K562 (cell line): ENCODE measurements around the gene FERMT3. TPM values are rescaled to one million over a fixed set of nuclear protein-coding genes. Genes with fewer than 3 reads are reported as not detected.

Experiments used
- ATAC-seq: fragments of 200-7000 bp; cut with Tn5 transposase; 3 replicates; pipeline ENCODE4 v1.9.1; 2020; ENCODE audit warnings: moderate library complexity
- BruUV-seq: library from RNA; stranded (reverse); fragments of 400-500 nt; replicated peaks from 2 replicates; lab custom pipeline; 2021; lab: Mats Ljungman, UMichigan
- CTCF ChIA-PET: fragments of 300-600 bp; formaldehyde crosslinking; extraction: SDS; loops from one replicate; lab custom pipeline; 2021; ENCODE audit warnings: low intra/inter-chr PET ratio; lab: Yijun Ruan, JAX
- POLR2A ChIA-PET: fragments of 300-600, 350-650 bp; sonication (Branson Sonifier 250); formaldehyde crosslinking; extraction: SDS; loops from one replicate; lab custom pipeline; 2021; ENCODE audit warnings: antibody characterized with exemption, inconsistent platforms; lab: Yijun Ruan, JAX
- DNase-seq, 4 experiments: peaks; one replicate each; pipeline versions ENCODE4 v3.0.0 to v3.0.0-alpha.2; 2011 to 2018; ENCODE audit warnings: low spot score in 3 of 4, mixed read lengths in 3 of 4; ENCODE audit errors: extremely low read depth in 1 of 4
- FAIRE-seq: peaks from 2 replicates; lab custom pipeline; 2011; peaks lifted over from hg19 to GRCh38; lab: Jason Lieb, UNC
- H2AFZ ChIP-seq: 2 replicates; pipeline ENCODE4 v1.6.0; 2011; ENCODE audit warnings: low read depth, low read length, control low read depth, inconsistent platforms
- H3K27ac ChIP-seq: fragments of 200-600 bp; 3 replicates; pipeline ENCODE4 v1.8.0; 2011; ENCODE audit warnings: low read depth, mild to moderate bottlenecking, control low read depth, inconsistent platforms, low read length, moderate library complexity, mixed read lengths; ENCODE audit errors: extremely low read depth
- H3K27me3 ChIP-seq, 2 experiments: fragments of 300-600 bp in 1 of 2; 2 replicates in 1 of 2; 3 replicates in 1 of 2; pipeline versions ENCODE4 v1.6.0 to v1.8.0; 2011; ENCODE audit warnings: inconsistent platforms in 2 of 2, low read length in 2 of 2, mild to moderate bottlenecking in 1 of 2, mixed read lengths in 1 of 2, moderate library complexity in 1 of 2; ENCODE audit not compliant: control insufficient read depth in 2 of 2, insufficient read depth in 2 of 2
- H3K36me3 ChIP-seq: fragments of 300-600 bp; 3 replicates; pipeline ENCODE4 v1.8.0; 2011; ENCODE audit warnings: mild to moderate bottlenecking, low read length, inconsistent platforms; ENCODE audit not compliant: control insufficient read depth, insufficient read depth
- H3K4me1 ChIP-seq, 2 experiments: fragments of 200-600 bp in 1 of 2; replicated peaks in 1 of 2; 2 replicates in 1 of 2; 3 replicates in 1 of 2; pipeline versions ENCODE4 v1.5.1 to v1.8.0; 2011; ENCODE audit warnings: inconsistent platforms in 2 of 2, low read length in 2 of 2, mild to moderate bottlenecking in 1 of 2, mixed read lengths in 1 of 2, moderate library complexity in 1 of 2; ENCODE audit not compliant: control insufficient read depth in 2 of 2, insufficient read depth in 2 of 2
- H3K4me2 ChIP-seq: 2 replicates; pipeline ENCODE4 v1.6.1; 2011; ENCODE audit warnings: low read length, control low read depth, inconsistent platforms, mixed read lengths; ENCODE audit not compliant: insufficient read depth
- H3K4me3 ChIP-seq: fragments of 200-600 bp; sonication (generic), shearing (Covaris generic); 2 replicates; pipeline ENCODE4 v1.5.1; 2016; ENCODE audit warnings: control low read depth, inconsistent platforms
- H3K79me2 ChIP-seq: fragments of 200-600 bp; 3 replicates; pipeline ENCODE4 v1.8.0; 2011; ENCODE audit warnings: low read length, inconsistent platforms; ENCODE audit not compliant: control insufficient read depth, insufficient read depth
- H3K9ac ChIP-seq, 2 experiments: 2 replicates each; pipeline versions ENCODE4 v1.6.0 to v1.6.1; 2011; ENCODE audit warnings: low read depth in 2 of 2, low read length in 2 of 2, control low read depth in 1 of 2, inconsistent platforms in 1 of 2, mild to moderate bottlenecking in 1 of 2, mixed read lengths in 1 of 2; ENCODE audit not compliant: insufficient read depth in 1 of 2
- H3K9me1 ChIP-seq: one replicate; pipeline ENCODE4 v1.6.0; 2011; ENCODE audit warnings: inconsistent platforms, mild to moderate bottlenecking, low read length, moderate library complexity; ENCODE audit not compliant: control insufficient read depth, insufficient read depth
- H3K9me3 ChIP-seq: replicated peaks from 2 replicates; pipeline ENCODE4 v1.5.1; 2011; ENCODE audit warnings: low read depth, low read length, inconsistent platforms; ENCODE audit not compliant: control insufficient read depth, insufficient read depth
- H4K20me1 ChIP-seq: replicated peaks from 2 replicates; pipeline ENCODE4 v1.6.1; 2011; ENCODE audit warnings: low read length, inconsistent platforms, mixed read lengths; ENCODE audit not compliant: control insufficient read depth, insufficient read depth
- LARP7 ChIP-seq: fragments of 450-650 bp; IDR thresholded peaks from 2 replicates; pipeline ENCODE4 v1.6.1; 2016
- POLR2G ChIP-seq: fragments of 200-400 bp; formaldehyde crosslinking; IDR thresholded peaks from 2 replicates; pipeline ENCODE4 v1.6.1; 2017; ENCODE audit warnings: low read depth, mild to moderate bottlenecking, antibody characterized with exemption, low read length, moderate library complexity
- RBFOX2 ChIP-seq: fragments of 200-400 bp; formaldehyde crosslinking; IDR thresholded peaks from 2 replicates; pipeline ENCODE4 v1.6.1; 2017; ENCODE audit warnings: low read depth, mild to moderate bottlenecking, low read length, moderate library complexity
- ZBTB33 ChIP-seq: sonication (generic); formaldehyde crosslinking; IDR thresholded peaks from 2 replicates; pipeline ENCODE4 v1.8.1; 2023; ENCODE audit warnings: mild to moderate bottlenecking, missing genetic modification reagents
- WGBS: fragments of 100-300 bp; shearing (Covaris generic); methylation state at CpG from one replicate; pipeline ENCODE4 v1.1.6; 2016; ENCODE audit warnings: low coverage, mixed read lengths; ENCODE audit not compliant: insufficient coverage; ENCODE audit errors: missing lambda C conversion rate; 5-methylcytosine and 5-hydroxymethylcytosine counted together
- in situ Hi-C: fragments of 300-500 bp; cut with MboI; formaldehyde crosslinking; loops from 4 replicates; pipeline ENCODE4 v1.15.0; 2018; ENCODE audit warnings: inconsistent platforms, mixed read lengths
- intact Hi-C: fragments of 100-400 bp; cut with micrococcal nuclease; formaldehyde crosslinking; loops from 2 replicates; pipeline ENCODE4 v1.14.2; 2022
- polyA plus RNA-seq, 8 experiments: library from polyadenylated mRNA; depleted of rRNA in 4 of 8; stranded (reverse) in 5 of 8; unstranded in 3 of 8; fragments of >200 nt; fragmentation: Nextera tagmentation in 2 of 8; fragmentation: Illumina TruSeq in 1 of 8; extraction: Ambion mirVana in 2 of 8; extraction: Trizol in 1 of 8; gene quantifications; 2 replicates each; pipeline versions ENCODE4 v1.2.1 to v1.2.3, GENCODE V29; 2011 to 2014; ENCODE audit warnings: inconsistent platforms in 1 of 8, missing spikeins in 1 of 8
- total RNA-seq, 7 experiments: library from RNA; depleted of rRNA in 6 of 7; stranded (reverse); fragments of >200 nt in 6 of 7; fragmentation: Illumina TruSeq in 2 of 7; extraction: Trizol in 2 of 7; gene quantifications; 2 replicates each; pipeline versions ENCODE4 v1.2.1 to v1.2.3, GENCODE V29; 2011 to 2021; ENCODE audit warnings: low replicate concordance in 1 of 7

Gene FERMT3
- total and polyA plus RNA-seq, 9 of the 15 experiments (the other 6 are each of a cell fraction or from before 2014, with no cell fraction given): 3.2 to 275 (median 79.7) TPM

DNA sequence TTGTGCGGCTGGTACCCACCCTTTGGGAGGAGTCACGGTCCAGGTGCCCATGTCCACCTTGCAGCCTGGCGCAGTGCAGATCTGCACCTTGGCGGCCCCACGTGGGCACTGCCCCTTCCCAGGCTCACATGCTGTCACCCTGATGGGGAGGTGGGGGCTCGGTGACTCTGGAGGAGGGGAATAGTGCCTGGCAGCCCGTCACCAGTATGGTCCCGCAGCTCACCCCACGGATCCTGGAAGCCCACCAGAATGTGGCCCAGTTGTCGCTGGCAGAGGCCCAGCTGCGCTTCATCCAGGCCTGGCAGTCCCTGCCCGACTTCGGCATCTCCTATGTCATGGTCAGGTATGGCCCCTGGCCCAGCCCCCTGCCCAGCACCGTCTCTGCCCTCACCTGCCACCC lies 14.3 kb downstream of the FERMT3 start:
- DNase-seq (no peak), FAIRE-seq (no peak)
- POLR2A ChIA-PET: interaction anchor here (7.0 kb wide), 1 partner anchor 14 kb away, joined by 57 read pairs; the partner anchor contains the start of gene FERMT3
- H3K4me1 ChIP-seq: peaks cover 0 to 43% of the 10 kb centered on the region in 2 experiments; a peak in 3 of 5 replicates
- H2AFZ ChIP-seq: no peak overlapping the region
- H3K4me3 ChIP-seq: no peak overlapping the region
- no TSS peak for BruUV-seq
- no peaks in the 10 kb centered on the region for H3K9me3 ChIP-seq
- H4K20me1 ChIP-seq: no peaks in the 10 kb centered on the region
- peaks cover 75% of the 10 kb centered on the region for H3K36me3 ChIP-seq
- peaks cover 5% of the 10 kb centered on the region for H3K9me1 ChIP-seq
- 0 out of 2 replicates have a peak, but pooled peaks have one; percentile 26 for TF ChIP-seq ZBTB33 (CRISPR knock-in tag)
- peak; percentile 65 for TF ChIP-seq POLR2G
- peak; percentile 64 for TF ChIP-seq RBFOX2
- no peak for TF ChIP-seq LARP7
- TF ChIP-seq, all 486 proteins: peak for 3
- H3K4me2 ChIP-seq: no peak overlapping the region
- CTCF ChIA-PET: no interaction called here
- H3K79me2 ChIP-seq: peaks cover 10% of the 10 kb centered on the region
- H3K27ac ChIP-seq: no peak overlapping the region
- H3K27me3 ChIP-seq: no peaks in the 10 kb centered on the region
- H3K9ac ChIP-seq: peak overlapping the region in 1 of 2 experiments; percentile 35; a peak in 1 of 4 replicates
- intact Hi-C loops (no loop called here), in situ Hi-C loops (no loop called here)
- WGBS: 96% methylated on average over 13 of the region's 14 CpGs
- no peak for ATAC-seq
